ENCODE measurements around the gene DTNBP1.

DNA sequence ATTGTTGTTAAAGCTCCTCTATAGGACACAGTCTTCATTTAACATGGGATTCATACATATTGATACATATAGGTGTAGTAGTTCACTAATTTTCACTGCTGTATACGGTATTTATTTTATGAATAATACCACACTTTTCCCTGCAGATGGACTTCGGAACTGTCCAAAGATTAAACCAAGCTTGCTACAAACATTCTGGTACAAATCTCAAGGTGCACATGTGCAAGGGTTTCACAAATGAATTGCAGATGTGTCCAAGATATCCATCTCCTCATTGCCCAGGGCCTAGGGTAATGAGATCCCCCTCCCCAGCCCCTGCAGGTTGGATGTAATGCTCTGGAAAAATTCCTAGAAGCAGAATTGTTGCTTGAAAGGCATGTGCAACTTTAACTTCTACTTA, 31.4 kb downstream of the DTNBP1 start:
- TF ChIP-seq, protein P1, sequence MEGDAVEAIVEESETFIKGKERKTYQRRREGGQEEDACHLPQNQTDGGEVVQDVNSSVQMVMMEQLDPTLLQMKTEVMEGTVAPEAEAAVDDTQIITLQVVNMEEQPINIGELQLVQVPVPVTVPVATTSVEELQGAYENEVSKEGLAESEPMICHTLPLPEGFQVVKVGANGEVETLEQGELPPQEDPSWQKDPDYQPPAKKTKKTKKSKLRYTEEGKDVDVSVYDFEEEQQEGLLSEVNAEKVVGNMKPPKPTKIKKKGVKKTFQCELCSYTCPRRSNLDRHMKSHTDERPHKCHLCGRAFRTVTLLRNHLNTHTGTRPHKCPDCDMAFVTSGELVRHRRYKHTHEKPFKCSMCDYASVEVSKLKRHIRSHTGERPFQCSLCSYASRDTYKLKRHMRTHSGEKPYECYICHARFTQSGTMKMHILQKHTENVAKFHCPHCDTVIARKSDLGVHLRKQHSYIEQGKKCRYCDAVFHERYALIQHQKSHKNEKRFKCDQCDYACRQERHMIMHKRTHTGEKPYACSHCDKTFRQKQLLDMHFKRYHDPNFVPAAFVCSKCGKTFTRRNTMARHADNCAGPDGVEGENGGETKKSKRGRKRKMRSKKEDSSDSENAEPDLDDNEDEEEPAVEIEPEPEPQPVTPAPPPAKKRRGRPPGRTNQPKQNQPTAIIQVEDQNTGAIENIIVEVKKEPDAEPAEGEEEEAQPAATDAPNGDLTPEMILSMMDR (IDR thresholded peaks at IDR 0.05; ENCODE audit: low read length), result no peak
- no peak for TF ChIP-seq EZH2 (optimal IDR thresholded peaks at IDR 0.05; ENCODE audit: low read depth, low read length)
- TF ChIP-seq EZH2phosphoT487 (IDR thresholded peaks at IDR 0.05; ENCODE audit: low read length), result no peak
